H1 (cell line): Measurements from ENCODE around the gene MCC.

Experiments used
- GABPA ChIP-seq: IDR thresholded peaks from 2 replicates; pipeline ENCODE4 v1.6.1; 2011; ENCODE audit warnings: mild to moderate bottlenecking, low read length, moderate library complexity, borderline replicate concordance; ENCODE audit not compliant: insufficient read depth
- SP4 ChIP-seq: IDR thresholded peaks from 2 replicates; pipeline ENCODE4 v1.6.1; 2012; ENCODE audit warnings: low read length, inconsistent platforms
- USF2 ChIP-seq: IDR thresholded peaks from 2 replicates; pipeline ENCODE4 v1.6.1; 2011; ENCODE audit warnings: low read length, improper control_type of control experiment

GRCh38 chr5:112973036-112973435 is 515.2 kb downstream of the MCC start:
- no peak for TF ChIP-seq GABPA
- TF ChIP-seq SP4: no peak
- TF ChIP-seq USF2: no peak
